HG03575 (cell line): ENCODE results near the gene NT5DC1.
"Not testable (repeated sequence)": the region's sequence is repeated elsewhere in the genome, so short reads cannot be mapped to it uniquely, and the experiment has no call there.

Source experiments
- ATAC-seq: cut with Tn5 transposase; IDR thresholded peaks from one replicate; pipeline ENCODE4 v1.9.1; 2021; ENCODE audit not compliant: unreplicated experiment, insufficient number of reproducible peaks, low FRiP score; ENCODE audit errors: extremely low read depth

The NT5DC1 gene

DNA sequence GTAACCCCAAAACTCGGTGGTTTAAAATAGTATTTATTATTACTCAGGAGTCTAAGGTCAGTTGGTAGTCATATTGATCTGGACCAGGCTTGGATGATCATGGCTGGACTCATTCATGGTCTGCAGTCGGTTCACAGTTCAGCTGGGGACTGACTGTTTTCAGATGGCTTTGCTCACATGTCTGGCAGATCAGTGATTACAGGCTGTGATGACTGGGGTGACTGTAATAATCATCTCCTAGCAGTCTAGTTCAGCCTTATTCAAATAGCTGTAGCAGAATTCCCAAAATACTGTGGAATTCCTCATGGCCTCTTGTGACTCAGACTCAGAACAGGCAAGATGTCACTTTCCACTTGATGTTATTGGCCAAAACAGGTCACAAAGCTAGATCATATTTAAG lies 16.4 kb upstream of the NT5DC1 start:
- ATAC-seq, result no peak

GRCh38 chr6:116087437-116088027 lies 13.1 kb upstream of the NT5DC1 start:
- peak; percentile 95 for ATAC-seq

GRCh38 chr6:116088946-116089345 lies 11.7 kb upstream of the NT5DC1 start:
- ATAC-seq, result no peak

DNA sequence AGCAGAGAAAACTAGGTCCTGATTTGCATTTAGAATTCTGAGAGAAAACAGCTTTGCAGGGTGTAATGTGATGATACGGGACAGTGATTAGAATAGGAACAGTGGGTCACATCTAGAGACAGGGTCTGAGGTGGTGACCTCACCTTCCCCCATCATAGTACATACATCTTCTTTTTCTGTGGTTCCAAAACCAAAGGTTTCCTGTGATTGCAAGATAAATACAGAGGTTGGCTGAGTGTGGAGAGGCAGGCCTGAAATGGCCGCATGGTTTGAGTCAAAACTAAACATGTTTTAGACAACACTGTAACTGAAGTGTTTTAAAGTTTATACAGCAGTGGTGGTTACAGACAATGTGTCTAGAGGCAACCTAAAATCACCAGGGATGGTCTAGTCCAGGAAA lies 10.4 kb upstream of the NT5DC1 start:
- ATAC-seq, result peak; percentile 60

GRCh38 chr6:116094041-116094440 lies 6.6 kb upstream of the NT5DC1 start:
- no peak for ATAC-seq

DNA sequence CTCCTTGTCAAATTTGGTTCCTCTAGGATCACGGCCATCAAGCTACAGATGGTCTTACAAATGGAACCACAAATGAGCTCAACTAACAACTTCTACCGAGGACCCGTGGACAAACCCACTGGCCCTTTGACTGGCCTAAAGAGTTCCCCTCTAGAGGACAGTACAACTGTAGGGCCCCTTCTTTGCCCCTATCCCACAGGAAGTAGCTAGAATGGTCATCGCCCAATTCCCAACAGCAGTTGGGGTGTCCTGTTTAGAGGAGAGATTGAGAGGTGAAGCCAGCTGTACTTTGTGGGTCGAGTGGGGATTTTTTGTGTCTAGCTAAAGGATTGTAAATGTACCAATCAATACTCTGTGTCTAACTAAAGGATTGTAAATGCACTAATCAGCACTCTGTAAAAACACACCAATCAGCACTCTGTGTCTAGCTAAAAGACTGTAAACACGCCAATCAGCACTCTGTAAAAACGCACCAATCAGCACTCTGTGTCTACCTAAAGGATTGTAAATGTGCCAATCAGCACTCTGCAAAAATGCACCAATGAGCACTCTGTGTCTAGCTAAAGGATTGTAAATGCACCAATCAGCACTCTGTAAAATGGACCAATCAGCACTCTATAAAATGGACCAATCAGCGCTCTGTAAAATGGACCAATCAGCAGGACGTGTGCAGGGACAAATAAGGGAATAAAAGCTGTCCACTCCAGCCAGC lies 4.4 kb upstream of the NT5DC1 start:
- ATAC-seq, result not testable (repeated sequence)

GRCh38 chr6:116096979-116097816 lies 3.5 kb upstream of the NT5DC1 start:
- ATAC-seq, result no peak

GRCh38 chr6:116099036-116099435 lies 1.6 kb upstream of the NT5DC1 start:
- ATAC-seq, result no peak

DNA sequence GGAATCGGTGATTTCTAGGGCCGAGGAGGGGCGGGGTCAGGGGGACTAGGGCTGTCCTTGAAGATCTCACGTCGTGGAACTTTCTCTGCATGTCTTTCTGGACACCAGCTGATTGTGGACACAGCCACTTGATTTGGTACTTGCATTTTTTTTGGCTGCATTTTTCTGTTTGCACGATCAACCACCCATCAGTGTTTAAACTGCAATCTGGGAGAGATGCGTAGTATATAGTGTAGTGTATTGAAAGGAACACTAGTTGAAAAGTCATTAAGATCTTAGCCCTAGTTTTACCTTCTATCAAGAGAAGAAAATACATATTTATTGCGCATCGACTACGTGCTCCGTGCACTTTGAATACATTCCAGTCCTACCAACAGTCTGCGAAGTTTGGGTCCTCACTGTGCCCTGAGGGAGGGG lies 657 bp downstream of the NT5DC1 start:
- ATAC-seq, result peak; percentile 0

- ATAC-seq, result no peak
These were observed 1.1 kb downstream of the NT5DC1 start for GRCh38 chr6:116101790-116102189.

DNA sequence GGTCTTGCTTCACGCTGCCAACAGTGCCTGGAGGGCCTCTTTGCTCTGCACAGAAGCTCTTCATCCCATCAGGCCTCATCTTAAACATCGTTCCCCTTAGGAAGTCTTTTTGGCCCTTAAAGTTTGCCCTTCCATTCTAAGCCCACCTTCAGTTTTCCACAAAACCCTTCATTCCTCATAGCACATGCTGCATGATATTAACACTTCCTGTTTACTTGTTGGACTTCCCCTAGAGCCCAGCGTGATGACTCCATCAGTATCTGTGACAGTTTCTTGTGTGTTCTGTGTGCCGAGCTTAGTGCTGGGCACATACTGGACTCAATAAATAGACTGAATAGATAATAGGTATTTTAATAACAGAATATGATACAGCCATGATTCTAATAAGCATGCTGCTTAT lies 2.2 kb downstream of the NT5DC1 start:
- ATAC-seq, result no peak

DNA sequence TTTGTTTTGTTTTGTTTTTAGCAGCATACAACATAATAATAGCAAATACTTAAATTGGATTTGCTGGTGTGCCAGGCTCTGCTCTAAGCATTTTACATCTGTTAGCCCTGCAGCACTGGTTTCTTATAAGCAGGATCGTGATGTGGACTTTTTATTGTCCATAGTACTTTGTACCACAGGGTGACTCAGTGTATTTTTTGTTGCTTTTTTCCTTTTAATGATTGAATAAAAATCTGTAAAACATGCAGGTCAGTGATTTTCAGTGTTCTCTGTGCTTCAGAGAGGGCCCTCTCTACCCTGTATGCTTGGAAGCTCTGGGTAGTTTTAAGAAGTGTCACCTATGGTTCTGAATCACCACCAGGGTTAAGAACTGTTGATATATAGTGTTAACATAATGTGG lies 4.0 kb downstream of the NT5DC1 start:
- ATAC-seq, result no peak

DNA sequence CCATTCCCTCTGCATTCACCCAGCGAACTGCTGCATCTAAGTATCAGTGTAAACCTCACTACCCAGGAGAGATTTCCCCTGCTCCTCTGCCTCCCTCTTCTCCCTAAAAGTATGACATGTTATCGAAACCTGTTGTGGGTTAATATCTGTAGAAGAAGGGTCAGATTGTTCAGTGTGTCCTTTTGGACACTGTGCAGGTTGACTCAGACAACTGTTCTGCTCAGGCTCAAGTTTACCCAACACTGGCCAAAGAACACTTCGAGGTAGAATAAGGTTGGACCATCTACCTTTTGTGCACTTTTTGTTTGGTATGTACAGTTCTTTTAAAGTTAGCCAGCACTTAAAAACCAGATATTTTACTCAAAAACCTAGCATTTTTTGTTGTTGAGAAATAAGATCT lies 4.6 kb downstream of the NT5DC1 start:
- ATAC-seq, result no peak

GRCh38 chr6:116106146-116106545 lies 5.5 kb downstream of the NT5DC1 start:
- no peak for ATAC-seq

DNA sequence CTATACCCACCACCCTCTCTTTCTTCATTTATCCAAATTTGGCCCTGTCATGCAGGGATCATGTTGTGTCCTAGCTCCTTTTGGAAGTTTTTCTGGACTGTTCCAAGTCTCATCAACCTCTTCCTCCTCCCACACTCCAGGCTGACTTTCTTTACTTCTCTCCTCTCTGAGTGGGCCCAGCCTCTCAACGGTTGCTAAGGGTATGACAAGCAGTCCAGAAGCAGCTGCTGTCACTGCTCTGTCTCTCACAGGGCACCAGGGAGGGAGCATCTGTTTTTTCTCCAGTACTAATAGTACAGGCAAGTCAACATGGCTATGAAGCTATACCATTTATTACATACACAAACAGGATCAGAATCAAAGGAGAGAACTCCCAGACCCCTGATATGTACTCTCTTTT lies 8.2 kb downstream of the NT5DC1 start:
- no peak for ATAC-seq

DNA sequence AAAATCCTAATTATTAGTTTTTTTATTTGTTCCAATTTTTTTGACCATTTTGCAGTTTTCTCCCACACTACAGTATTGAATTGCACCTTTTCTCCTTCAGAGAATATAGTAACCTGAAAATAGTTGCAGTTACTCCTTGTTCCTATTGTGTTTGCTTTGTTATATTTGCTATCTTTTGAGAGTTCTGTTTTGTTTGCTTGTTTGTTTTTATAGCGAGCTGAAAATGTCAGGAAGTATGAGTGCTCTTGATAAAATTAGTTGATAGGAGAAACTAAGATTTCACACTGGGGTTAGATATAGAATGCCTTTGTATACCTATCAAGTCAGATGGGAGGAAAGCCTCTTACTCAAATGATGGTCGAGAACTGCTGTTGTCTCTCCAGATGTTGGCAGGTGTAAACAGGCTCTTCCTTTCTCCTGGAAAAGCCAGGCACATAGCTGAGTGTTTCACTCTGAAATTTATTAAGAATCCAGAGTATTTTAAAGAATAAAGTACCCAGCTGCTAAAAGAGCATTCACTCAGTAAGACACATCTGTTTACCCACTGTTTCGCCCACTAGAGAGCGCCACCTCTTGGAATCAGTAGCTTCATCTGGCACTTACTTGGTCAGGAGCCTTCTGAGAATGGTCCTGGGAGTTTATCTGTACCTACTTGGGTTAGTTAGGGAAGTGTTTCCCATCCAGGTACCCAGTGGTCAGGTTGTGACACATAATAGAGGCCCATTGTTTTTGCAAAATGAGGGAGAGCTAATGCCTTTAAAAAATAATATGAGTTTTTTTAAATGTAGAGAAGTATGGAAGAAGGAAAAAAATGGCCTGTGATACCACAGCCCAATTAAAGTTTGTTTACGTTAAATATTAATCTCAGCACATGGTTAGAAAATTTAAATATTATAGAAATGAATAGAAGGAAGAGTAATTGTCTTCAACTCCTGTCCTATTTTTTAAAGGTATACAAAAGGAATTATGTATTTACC lies 11.2 kb downstream of the NT5DC1 start:
- no peak for ATAC-seq

DNA sequence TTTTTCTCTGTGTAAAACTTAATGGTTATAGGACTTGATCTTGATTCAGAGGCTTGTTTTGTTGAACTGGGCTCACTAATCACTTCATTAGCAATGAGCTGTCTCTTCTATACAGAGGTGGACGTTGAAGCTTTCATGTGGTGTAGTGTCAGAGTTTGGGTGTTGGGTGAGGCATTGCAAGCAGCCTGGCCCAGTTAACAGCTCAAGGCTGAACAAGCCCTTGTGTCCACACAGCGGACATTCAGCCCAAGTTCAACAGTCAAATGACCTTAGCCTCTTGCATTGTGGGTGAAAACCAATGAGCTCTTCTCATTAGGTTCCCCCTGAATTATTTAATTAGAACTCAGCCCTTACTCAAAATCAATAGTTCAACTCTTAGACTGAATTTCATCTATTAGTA lies 12.7 kb downstream of the NT5DC1 start:
- no peak for ATAC-seq

DNA sequence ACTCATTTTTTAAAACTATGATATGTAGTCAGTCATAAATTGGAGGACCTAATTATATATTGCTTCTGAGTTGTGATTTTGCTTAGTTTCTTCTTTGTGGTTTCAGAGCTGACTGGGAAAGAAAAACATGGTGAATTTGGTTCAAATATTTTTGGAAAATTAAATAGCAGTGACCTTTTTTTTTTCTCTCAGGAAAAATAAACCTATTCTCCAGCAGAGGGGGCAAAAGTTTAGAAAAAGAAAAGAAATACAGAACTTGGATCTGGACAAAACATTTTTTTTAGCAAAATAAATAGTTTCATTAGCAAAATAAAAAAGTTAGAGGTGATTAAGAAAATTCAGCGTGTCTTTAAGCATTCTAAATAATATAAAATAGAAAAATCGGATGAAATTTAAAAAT lies 15.1 kb downstream of the NT5DC1 start:
- no peak for ATAC-seq

DNA sequence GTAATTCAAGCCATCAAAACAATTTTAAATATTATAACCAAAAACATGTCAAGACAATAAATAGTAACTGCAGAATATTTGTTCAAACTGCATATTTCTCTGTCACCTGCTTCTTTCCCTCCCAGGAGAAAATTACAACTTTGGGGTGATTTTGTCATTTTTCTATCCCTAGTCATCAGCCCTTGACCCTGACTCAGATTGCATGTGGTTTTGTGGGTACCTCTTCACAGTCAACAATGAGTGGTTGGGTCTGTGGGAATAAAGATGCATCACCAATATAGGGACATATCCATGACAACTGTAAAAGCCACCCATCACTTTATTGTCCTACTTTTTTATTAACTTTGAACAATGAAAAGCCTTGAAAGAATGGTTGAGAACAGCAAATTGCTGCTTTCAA lies 18.0 kb downstream of the NT5DC1 start:
- ATAC-seq, result no peak
